GM21717 (cell line): Measurements from ENCODE around the gene FKBP2.

Experiments
- ATAC-seq: cut with Tn5 transposase; IDR thresholded peaks from one replicate; pipeline ENCODE4 v1.9.1; 2021; ENCODE audit warnings: mild to moderate bottlenecking, moderate library complexity; ENCODE audit not compliant: unreplicated experiment

Gene FKBP2

DNA sequence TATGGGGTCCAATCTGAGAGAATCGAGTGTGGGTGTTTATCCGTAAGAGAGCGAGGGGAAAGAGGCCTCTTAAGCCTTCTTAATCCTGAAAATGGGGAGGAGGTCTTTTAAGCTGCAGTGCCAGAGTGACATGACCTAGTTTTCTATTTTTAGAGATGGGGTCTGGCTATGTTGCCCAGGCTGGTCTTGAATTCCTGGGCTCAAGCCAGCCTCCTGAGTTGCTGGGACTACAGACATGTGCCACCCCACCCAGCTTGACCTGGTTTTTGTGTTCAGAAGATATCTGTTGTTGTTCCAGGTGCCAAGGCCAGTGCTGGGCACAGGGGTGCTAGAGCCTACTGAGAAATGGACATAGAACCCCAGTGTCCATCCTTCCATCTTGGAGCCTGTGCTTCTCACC lies 42.2 kb downstream of the FKBP2 start:
- no peak for ATAC-seq

DNA sequence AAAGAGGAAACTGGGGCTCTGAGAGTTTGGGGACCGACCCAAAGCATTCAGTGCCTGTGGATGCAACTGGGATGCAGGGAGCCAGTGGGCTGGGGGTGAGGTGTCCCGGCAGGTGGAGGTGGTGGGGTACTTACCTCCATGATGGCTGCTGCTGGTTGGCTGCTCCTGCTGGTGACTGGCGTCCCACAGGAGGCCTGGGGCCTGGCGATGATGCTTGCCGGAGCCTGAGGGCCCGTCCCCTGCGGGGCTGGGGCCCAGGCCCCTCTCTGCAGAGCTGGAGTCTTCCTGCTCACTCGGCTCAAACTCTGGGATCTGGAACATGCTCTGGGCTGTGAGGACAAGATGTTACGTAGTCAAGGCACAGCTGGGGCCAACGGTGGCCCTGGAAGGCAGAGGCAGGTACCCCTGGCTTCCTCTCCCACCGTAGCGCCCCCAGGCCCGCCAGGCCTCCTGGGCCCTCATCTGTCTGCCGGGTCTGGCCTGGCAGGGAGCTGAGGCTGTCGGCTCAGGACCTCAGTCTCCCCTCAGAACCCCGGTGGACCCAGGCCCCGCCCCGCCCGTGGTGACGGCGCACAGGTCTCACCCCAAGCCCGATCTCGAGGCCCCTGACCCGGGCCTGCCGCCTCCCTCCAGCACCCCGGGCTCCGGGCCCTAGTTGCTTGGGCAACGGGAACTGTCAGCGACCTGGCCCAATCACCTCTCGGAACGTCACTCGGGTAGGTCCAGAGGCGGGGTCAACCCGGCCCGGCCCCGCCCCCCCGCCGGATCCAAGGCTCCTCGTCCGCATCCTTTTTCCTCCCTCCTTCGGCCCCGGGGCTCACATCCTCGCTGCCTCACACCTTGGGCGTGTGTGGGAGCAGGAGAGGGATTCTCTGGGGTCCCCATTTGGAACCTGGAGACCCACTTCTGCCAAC lies 43.4 kb downstream of the FKBP2 start, which contains the start of gene BAD:
TSS of gene BAD (minus strand) at position 618 of the 914 bp plus-strand sequence. CDS start at position 321, 297 bp downstream.
- ATAC-seq, result peak; percentile 72

- peak; percentile 46 for ATAC-seq
Observed at GRCh38 chr11:64284962-64285884, 44.3 kb downstream of the FKBP2 start, which contains the start of gene GPR137. TSS of gene GPR137 (plus strand) at chr11:64285848. CDS start at chr11:64286525, 677 bp downstream.

DNA sequence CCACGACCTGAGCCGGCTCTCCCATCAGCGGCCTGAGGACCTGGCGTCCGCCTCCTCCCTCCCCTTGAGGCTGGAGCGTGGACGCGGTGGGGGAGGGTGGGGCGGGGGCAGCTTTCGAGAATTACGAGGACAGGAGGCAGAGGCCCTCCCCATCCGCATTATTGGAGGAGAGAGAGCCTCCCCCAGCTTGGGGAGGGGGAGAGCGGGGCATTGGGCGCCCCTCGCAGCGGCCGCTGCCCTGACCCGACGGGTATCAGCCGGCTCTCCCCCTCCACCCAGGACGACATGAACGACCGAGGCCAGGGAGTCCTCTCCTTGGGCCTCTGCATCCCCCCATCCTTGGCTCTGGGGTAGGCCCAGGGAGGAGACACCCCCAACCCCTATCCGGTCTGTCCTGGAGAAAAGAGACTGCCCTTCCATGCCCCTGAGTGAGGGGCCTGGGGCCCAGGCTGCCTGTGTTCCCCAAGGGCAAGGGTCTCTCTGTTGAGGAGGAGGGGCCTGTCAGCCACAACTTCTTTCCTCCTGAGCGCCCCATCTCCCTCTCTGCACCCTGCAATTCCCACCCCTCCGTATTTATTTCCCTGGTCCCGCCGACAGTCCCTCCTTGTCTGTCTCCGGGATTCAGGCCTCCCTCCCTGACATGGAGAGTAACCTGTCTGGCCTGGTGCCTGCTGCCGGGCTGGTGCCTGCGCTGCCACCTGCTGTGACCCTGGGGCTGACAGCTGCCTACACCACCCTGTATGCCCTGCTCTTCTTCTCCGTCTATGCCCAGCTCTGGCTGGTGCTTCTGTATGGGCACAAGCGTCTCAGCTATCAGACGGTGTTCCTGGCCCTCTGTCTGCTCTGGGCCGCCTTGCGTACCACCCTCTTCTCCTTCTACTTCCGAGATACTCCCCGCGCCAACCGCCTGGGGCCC lies 45.2 kb downstream of the FKBP2 start:
- ATAC-seq, result no peak

- no peak for ATAC-seq
Observed at GRCh38 chr11:64286801-64287159, 45.9 kb downstream of the FKBP2 start.

GRCh38 chr11:64287676-64288352 lies 46.9 kb downstream of the FKBP2 start:
- no peak for ATAC-seq

GRCh38 chr11:64288353-64288750 lies 47.5 kb downstream of the FKBP2 start:
- no peak for ATAC-seq

DNA sequence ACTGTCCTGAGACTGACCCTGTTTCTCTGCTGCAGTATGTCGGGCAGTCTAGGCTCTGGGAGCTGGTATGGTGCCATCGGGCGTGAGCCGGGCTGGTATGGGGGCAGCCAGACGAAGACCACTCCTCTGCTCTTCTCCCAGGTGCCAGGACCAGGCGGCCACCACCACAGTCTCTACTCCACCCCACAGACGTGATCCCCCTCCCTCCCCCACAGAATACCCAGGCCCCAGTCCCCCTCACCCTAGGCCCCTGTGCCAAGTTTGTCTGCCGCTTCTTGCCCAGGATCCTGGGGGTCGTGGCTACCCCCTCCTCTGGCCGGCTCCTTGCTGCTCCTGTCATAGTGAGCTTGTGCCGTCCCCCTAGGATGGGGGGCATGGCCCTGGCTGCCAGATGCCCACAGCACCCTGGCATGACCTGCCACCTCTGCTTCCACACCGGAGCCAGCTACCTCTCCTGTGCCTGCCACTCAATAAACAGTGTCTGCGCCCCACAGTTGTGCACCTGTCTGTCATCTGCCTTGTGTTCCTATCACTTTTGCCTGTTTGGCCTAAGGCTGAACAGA lies 48.2 kb downstream of the FKBP2 start:
- ATAC-seq, result no peak

GRCh38 chr11:64290352-64291261 lies 49.7 kb downstream of the FKBP2 start:
- no peak for ATAC-seq

GRCh38 chr11:64291262-64291751 lies 50.4 kb downstream of the FKBP2 start, which contains the start of gene KCNK4:
TSS of gene KCNK4 (plus strand) at chr11:64291302. CDS start at chr11:64293019, 1,717 bp downstream.
- ATAC-seq, result no peak

GRCh38 chr11:64291752-64292459 lies 51.0 kb downstream of the FKBP2 start:
- no peak for ATAC-seq

DNA sequence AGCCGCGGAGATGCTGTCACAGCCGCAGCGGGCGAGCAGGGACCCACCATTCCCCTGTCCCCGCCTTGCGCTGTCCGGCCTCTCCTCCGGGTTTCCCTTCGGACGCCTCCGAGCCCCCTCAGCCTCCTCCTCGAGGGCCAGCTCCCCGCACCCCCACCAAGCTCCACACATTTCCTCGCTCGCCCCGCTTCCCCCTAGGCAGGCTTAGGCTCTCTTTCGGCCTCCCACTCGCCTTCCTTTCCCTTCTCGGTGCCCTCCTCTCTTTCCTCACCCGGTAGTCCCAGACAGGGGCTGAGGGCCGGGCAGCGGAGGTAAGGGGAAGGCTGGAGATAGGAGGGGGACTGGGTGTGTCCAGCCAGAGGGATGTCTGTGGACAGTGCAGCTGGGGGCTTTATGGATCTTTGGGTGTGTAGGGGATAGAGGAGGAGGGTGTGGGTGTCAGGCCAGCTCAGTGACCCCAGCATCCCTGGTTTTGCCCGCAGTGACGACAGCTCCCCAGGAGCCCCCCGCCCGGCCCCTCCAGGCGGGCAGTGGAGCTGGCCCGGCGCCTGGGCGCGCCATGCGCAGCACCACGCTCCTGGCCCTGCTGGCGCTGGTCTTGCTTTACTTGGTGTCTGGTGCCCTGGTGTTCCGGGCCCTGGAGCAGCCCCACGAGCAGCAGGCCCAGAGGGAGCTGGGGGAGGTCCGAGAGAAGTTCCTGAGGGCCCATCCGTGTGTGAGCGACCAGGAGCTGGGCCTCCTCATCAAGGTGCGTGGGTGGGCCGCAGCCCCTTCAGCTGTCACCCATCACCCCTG lies 51.8 kb downstream of the FKBP2 start:
- no peak for ATAC-seq
